Measurements from ENCODE around the gene ELK4.

ELK4 gene

GRCh38 chr1:205578780-205579571 lies 52.8 kb downstream of the ELK4 start:
- DNase-seq = no peak

DNA sequence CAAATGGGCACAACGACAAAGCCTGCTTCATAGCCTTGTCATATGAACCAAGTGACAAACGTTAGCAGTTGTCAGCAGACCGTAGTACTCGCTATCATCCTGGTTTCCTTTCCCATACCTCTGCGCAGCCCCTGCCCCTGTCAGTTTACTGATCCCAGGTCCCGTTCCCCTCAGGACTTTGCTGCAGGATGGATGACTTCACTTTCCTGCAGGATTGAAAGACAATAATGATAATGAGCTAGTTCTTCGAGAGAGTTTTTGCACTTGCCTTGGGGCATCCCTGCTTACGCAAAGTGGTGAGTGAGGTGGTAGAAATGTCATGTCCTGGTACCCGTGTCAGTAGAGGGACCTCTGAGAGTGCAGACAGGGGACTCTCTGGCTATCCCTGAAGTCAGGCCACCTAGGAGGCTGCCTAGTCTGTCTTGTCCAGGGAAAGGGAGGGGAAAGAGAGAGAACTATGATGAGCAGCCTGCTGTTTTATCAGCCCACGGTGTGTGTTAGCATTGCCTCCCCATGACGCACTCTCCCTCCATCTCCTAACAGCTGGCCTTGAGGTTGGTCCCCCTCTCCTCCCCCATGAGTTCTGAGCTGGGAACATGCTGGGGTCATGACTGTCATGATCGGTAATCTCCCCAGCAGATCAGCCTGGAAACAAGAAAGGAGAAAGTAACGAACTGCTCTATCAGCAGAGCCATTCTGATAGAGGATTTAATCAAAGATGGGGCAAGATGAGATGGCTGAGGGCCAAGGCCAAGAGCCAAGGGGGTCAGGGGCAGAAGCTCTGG lies 53.7 kb downstream of the ELK4 start:
- DNase-seq = no peak

DNA sequence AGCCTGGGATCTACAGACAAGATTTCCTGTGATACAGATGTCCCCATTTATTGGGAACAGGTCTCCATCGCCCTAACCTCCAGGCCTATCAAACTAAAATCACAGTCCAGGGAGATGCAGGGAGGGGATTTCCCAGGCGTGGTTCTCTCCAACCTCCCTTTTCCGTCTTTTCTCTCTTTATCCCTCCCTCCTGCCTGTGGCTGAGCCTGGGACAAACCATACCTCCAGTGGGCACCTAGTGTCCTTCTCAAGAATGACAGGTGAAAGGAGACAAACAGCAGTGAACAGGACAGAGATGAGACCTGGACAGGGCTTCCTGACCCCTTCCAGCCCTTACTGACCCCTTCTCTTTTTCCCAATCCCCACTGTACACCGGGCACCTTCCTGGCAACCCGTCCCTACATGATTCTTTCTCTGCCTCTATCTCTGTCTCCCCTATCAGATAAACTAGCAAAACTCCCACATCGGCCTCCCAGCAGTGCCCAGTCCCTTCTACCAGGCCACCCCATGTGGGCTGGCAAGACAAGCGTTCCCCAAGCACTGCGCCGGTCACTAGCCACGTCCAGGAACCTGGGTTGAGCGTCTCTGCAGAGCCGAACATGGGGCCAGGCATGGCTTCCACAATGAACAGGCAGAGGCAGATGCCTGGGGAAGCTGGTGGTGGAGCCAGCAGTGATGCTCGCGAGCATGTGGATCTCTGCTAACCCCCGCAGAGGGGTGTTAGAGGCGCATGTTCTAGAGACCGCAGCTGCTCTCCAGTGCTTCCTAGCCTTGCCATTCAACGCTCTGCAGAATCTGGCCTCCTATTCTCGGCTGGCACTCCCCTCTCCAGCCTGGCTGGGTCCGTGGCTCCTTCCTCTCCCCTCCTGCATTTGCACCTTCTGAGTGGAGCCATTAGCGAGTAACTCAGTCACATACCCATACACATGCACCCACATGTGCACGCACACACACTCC lies 54.7 kb downstream of the ELK4 start:
- DNase-seq = no peak

DNA sequence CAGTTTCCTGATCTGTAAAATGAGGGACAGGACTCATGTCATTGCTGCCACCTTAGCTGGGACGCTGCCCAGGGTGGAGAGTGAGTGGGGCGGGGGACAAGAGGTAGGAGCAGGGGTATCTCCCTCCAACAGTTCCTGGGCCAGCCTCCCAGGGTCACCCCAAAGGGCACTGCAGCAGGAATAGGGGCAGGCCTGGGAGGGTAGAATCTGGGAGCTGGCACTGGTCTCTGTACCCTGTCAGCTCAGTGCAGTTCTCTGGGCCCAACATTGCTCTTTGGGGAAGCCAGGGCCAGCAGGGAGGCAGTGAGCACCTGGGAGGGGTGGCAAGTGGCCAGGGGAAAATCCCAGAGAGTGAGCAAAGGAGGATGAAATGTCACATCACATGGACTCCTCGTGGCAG lies 55.8 kb downstream of the ELK4 start:
- no peak for DNase-seq

DNA sequence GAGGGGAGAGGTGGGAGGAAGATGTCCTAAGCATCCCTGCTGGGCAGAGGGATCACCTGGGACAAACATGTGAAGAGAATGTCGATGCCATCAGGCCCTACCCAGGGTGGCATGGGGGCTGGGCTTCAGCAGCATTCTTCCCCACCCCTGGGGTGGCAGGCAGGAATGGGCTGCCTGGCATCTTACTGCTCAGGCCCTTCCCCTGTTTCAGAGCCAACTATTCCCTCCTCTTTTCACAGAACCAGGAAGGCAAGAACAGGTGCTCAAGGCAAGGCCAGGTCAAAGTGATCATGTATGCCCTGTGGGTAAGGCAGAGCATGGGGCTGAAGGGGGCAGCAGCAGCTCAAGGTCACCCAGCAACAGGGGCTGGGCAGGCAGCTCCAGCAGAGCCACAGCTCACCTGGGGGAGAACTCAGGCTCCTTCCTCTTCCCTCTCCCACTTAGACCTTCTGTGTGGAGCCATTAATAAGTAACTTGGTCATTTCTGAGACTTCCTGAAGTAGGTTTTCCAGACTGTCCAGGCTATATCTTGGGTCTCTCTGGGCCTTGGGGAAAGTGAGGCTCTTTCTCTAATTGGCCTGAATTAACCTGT lies 56.4 kb downstream of the ELK4 start:
- no peak for DNase-seq

DNA sequence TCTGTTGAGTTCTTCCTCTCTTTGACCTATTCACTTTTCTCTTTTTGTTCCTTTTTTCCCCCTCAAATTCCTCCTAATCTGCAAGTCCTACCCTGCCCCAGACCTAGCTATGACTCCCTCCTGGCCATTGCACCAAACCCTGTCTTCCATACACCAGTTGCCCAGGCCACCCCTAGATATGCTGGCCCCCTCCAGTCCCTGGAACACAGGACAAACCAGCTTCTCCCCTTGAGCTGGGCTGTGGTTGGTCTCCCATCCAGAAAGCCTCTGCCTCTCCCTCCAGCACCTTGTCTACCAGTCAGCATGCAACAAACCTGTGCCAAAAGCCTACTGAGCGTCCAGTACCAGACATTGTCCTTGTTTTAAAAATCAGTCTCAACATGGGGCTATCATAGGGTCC lies 59.4 kb downstream of the ELK4 start:
- DNase-seq = no peak

DNA sequence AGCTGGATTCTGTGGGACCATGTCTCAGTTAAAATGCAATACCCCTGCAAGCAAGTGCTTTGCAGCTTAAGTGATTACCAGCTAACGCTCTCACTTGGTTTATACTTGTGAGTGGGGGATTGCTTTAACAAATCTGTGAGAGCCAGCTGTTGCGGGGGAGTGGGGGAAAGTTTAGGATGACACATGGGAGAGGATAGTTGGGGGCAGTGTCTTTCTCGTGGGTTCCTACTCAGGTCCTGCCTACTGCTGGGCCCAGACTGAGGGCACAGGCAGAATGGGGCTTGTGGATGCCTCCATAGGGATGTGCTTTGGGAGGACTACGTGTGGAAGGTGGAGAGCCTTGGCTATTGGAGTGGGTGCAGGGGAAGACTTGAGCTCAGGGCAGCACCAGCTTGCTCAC lies 60.1 kb downstream of the ELK4 start:
- no peak for DNase-seq

- no peak for DNase-seq
These were observed 60.8 kb downstream of the ELK4 start for GRCh38 chr1:205570796-205571537.

GRCh38 chr1:205570173-205570501 lies 61.7 kb downstream of the ELK4 start:
- no peak for DNase-seq

- DNase-seq = no peak
These were observed 62.2 kb downstream of the ELK4 start for GRCh38 chr1:205569411-205570172.

- DNase-seq = no peak
These were observed 63.1 kb downstream of the ELK4 start for GRCh38 chr1:205568469-205569361.

DNA sequence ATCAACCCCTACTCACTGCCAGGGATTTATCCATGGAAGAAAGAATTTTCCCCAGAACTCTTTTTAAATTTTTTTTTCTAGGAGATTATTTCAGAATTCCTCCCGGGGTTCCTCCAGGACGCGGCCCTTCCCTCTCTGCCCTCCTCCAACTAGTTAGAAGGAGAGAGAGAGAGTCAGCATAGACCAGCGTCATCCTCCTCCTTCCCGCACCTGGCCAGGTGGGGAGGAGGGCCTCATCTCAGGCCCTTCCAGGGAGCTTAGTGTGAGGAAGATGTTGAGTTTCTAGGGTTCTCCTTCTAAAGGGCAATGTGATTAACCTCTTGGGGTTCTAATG lies 63.7 kb downstream of the ELK4 start:
- no peak for DNase-seq

- DNase-seq = no peak
These were observed 64.1 kb downstream of the ELK4 start for GRCh38 chr1:205567716-205568115.

DNA sequence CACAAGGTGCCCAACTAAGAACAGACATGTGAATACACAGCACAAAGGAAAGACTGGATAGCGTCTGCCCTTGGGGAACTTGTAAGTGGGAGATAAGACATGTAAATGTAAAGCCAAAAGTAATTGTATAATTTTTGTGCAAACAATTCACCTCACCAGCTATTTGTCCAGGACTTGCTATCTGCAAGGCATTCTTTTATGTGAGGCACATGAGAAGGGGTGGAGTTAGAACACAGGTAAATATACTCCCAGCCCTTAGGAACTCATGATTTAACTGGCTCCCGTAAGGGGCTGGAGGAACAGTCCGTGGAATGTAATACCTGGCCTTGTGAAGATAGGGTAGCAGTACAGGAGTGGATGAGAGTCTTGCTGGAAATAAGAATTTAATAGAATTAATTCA lies 66.0 kb downstream of the ELK4 start:
- DNase-seq = no peak

DNA sequence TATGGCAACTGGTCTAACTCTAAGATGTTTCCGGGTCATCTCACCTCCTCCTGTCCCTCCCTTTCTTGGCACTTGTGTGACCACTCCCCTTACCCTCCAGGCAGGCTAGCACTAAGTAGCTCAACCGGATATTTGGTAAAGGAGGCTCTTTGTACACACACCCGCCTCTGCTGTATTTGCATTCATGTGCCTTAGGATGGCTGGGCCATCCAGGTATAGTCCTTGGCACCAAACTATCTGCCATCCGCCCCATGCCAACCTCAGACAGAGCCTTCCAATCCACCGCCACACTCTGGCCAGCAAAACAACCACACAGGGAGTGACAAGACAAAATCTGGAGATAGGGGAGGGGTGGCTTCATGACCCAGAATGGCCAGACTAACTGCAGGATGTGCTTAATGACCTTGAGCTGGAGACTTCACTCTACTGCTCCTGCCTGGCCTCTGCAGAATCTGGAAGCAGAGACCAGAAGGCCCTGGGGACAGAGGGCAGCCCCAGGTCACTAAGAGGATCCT lies 67.8 kb downstream of the ELK4 start:
- no peak for DNase-seq

DNA sequence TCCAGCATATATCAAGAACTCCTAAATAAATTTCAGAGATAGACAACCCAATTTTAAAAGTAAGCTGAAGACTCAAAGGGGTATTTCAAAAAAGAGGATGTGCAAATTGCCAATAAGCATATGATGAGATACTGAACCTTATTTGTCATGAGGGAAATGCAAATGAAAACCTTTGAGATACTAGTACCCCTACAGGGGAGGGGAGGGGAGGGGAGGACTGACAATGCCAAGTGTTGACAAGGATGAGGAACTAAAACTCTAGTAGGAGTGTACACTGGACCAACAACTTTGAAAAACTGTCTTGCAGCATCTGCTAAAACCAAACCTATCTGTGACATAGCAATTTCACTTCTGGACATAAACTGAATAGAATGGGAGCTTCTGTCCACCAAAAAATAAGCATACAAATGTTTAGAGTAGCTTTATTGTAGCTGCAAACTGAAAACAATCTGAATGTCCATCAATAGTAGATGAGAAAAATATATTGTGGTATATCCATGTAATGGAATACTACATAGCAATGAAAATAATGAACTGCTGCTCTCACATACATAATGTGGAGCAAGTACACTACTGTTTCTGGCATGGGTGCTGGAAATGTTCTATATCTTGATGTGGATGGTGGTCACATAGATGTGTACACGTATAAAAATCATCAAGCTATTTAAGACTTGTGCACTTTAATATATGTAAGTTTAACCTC lies 70.2 kb downstream of the ELK4 start:
- no peak for DNase-seq

Data from right forelimb (tissue), 1 donor.